Ishikawa (cell line): ENCODE measurements around the gene CACNG7.

ENCODE experiments used
- EP300 ChIP-seq: IDR thresholded peaks from 2 replicates; pipeline ENCODE4 v1.6.1; 2012; ENCODE audit warnings: borderline replicate concordance
- TAF1 ChIP-seq: IDR thresholded peaks from 2 replicates; pipeline ENCODE4 v1.6.1; 2012; ENCODE audit warnings: low read depth, mild to moderate bottlenecking
- TEAD4 ChIP-seq: IDR thresholded peaks from 2 replicates; pipeline ENCODE4 v1.6.1; 2012
- YY1 ChIP-seq: IDR thresholded peaks from 2 replicates; pipeline ENCODE4 v1.6.1; 2012; ENCODE audit warnings: low read depth
- ZBTB7A ChIP-seq: IDR thresholded peaks from 2 replicates; pipeline ENCODE4 v1.6.1; 2012; ENCODE audit warnings: low read depth

GRCh38 chr19:53988981-53989380 lies 79.9 kb downstream of the CACNG7 start:
- TF ChIP-seq TAF1 (no peak), YY1 (no peak), EP300 (no peak), TEAD4 (no peak), ZBTB7A (no peak)
